Activated T-cell treated with anti-CD3 and anti-CD28 coated beads for 1 hour (primary cell): ENCODE measurements around the gene API5.

Experiments used
- DNase-seq: peaks from one replicate; pipeline ENCODE4 v3.0.0-alpha.2; 2020; ENCODE audit warnings: low read depth

API5 gene

GRCh38 chr11:43359422-43359818, 47.6 kb downstream of the API5 start:
- DNase-seq, result peak; percentile 4

DNA sequence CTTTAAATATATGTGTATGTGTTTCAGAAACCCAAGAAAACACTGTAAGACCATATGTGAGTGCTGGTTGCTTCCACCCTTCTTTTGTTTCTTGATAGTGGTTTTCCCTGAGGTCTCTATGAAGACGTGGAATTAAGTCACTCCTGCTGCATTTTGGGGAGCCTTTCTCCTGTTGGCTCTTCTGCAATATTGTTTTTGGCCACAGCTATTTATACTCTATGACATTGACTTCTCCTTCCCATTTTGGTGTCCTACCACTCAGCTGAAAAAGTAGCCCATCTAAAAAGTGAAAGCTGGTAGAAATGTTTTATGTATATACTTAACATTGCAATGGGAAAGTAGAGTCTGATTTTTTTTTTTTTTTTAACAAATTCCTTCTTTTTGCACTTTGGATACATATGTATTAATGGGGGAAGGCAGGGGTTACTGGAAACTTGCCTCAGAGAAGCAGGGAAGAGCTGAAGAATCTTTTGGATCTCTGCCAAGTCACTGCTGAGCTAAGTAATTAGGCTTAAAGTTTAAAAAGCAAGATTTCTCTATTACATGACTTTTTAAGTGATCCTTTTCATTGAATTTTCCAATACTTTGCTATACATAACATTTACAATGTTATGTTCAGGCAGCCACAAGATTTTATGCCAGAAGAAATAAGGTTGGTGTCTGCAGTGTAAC, 48.7 kb downstream of the API5 start:
- no peak for DNase-seq

DNA sequence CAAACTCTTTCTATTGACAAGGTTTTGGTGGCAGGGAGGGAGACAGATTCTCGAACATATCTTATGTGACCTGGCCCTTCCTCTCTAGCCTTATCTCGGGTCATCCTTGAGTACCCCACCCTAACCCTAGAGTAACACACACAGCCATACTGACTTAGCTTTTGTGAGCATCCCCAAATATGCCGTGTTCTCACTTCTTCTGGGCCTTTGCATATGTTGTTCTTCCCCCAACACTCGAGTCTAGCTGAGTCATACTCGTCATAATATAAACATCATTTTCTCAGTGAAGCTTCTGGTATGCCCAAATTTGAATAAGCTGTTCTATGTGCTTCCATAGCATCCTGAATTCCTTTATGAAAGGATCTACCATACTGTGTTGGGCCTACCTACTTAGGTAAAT, 54.9 kb downstream of the API5 start:
- DNase-seq, result no peak

- no peak for DNase-seq
Observed at GRCh38 chr11:43367382-43368178, 55.8 kb downstream of the API5 start.

GRCh38 chr11:43376065-43376464, 64.3 kb downstream of the API5 start:
- no peak for DNase-seq

DNA sequence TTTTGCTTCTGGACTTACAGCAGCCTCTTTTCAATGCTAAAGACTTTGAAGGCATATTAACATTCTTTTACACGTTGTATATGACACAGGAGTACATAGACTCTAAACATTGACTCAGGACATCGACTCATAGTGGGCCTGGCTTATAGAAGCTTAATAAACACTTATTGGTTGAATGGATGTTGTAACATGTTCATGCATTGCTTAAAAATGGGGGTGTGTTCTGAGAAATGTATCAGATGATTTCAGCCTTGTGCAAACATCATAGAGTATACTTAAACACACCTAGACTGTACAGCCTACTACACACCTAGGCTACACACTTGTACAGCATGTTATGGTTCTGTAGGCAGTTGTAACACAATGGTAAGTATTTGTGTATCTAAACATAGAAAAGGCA, 64.8 kb downstream of the API5 start:
- no peak for DNase-seq

GRCh38 chr11:43377389-43377788, 65.6 kb downstream of the API5 start:
- DNase-seq, result no peak

GRCh38 chr11:43378897-43379296, 67.1 kb downstream of the API5 start:
- DNase-seq, result no peak

DNA sequence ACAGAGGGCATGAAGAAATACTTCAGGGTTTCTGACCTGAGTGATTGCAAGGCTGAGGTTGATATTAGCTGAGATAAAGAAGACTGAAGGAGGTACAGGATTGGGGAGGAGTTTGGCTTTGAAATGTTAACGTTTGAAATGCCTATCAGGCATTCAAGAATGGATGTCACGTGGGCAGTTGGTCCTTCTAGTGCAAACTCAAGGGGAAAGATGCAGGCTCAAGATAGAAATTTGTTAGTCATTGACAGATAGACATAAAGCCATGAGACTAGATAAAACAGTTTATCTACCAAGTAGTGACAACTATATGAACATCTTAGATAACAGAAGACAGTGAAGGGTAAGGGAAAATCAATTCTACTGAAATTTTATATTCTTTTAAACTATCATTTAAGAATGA, 70.0 kb downstream of the API5 start:
- DNase-seq, result no peak

DNA sequence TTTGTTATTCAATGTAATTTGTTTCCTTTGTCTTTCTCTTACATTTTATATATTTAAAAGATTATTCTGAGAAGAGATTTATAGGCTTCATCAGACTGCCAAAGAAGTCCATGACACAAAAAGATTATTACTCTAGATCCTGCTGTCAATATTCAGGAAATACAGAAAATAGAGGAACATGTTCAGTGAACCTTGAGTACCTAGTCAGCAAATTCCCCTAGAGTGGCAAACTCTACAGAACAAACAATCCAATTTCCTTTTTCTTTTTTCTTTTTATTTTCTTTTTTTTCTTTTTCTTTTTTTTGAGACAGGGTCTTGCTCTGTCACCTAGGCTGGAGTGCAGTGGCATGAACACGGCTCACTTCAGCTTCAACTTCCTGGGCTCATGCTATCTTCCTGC, 70.8 kb downstream of the API5 start:
- no peak for DNase-seq

GRCh38 chr11:43384393-43384792, 72.6 kb downstream of the API5 start:
- no peak for DNase-seq

GRCh38 chr11:43392713-43393112, 80.9 kb downstream of the API5 start:
- DNase-seq, result no peak

DNA sequence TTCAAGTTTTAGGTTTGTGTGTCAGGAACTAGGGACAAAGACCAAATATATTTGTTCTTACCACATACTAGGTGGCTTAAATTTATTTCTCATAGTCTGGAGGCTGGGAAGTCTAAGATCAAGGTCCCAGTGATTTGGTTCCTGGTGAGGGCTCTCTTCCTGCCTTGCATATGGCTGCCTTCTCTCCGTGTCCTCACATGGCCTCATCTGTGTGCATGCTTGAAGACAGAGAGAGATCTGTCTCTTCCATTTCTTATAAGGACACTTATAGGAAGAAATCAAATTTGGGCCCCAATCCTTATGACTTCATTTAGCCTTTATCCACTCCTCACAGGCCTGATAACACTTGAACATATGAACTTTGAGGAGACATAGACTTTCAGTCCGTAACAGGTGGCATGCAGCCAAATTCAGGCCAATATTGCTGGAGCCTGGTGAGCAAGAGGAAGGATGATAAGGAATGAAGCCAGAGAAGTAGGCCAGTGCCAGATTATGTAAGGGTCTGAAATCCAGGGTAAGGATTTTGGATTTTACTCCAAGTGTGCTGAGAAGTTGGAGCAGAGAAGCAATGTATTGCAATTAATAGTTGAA, 82.1 kb downstream of the API5 start:
- DNase-seq, result no peak
